ENCODE measurements around the gene C1QTNF6.

The C1QTNF6 gene

GRCh38 chr22:37214731-37215030 is 26.6 kb upstream of the C1QTNF6 start:
- in situ Hi-C loops (cut with HindIII; ENCODE audit: low sequenced_read_pairs) = no loop called here
- H3K4me3 ChIP-seq (ENCODE audit: low read depth, low read length) = no peak overlapping the region
- DNase-seq (ENCODE audit: low read depth, low spot score) = no peak
- no peak for TF ChIP-seq CTCF (IDR thresholded peaks at IDR 0.05; ENCODE audit: low read depth, low read length)

- DNase-seq (ENCODE audit: low read depth, low spot score) = no peak
- no peak for TF ChIP-seq CTCF (IDR thresholded peaks at IDR 0.05; ENCODE audit: low read depth, low read length)
- in situ Hi-C loops (cut with HindIII; ENCODE audit: low sequenced_read_pairs) = no loop called here
These were observed 26.1 kb upstream of the C1QTNF6 start for GRCh38 chr22:37213941-37214730.

GRCh38 chr22:37213218-37213855 is 25.3 kb upstream of the C1QTNF6 start:
- H3K4me3 ChIP-seq (ENCODE audit: low read depth, low read length) = no peak overlapping the region
- in situ Hi-C loops (cut with HindIII; ENCODE audit: low sequenced_read_pairs) = no loop called here
- TF ChIP-seq CTCF (IDR thresholded peaks at IDR 0.05; ENCODE audit: low read depth, low read length) = no peak
- DNase-seq (ENCODE audit: low read depth, low spot score) = no peak

More at GRCh38 chr22:37213941-37214730, 26.1 kb upstream of the C1QTNF6 start:
- H3K4me3 ChIP-seq (ENCODE audit: low read depth, low read length) = no peak overlapping the region

GRCh38 chr22:37212174-37212906 is 24.3 kb upstream of the C1QTNF6 start, which contains the start of gene SSTR3:
Gene SSTR3 (minus strand): TSS chr22:37212477. CDS start chr22:37207803, 4,674 bp downstream.
- in situ Hi-C loops (cut with HindIII; ENCODE audit: low sequenced_read_pairs) = no loop called here
- no peak for TF ChIP-seq CTCF (IDR thresholded peaks at IDR 0.05; ENCODE audit: low read depth, low read length)
- H3K4me3 ChIP-seq (ENCODE audit: low read depth, low read length) = no peak within 1 kb of the TSS
- DNase-seq (ENCODE audit: low read depth, low spot score) = no peak

- TF ChIP-seq CTCF (IDR thresholded peaks at IDR 0.05; ENCODE audit: low read depth, low read length) = no peak
- DNase-seq (ENCODE audit: low read depth, low spot score) = no peak
- in situ Hi-C loops (cut with HindIII; ENCODE audit: low sequenced_read_pairs) = no loop called here
- no peak overlapping the region for H3K4me3 ChIP-seq (ENCODE audit: low read depth, low read length)
These were observed 23.8 kb upstream of the C1QTNF6 start for GRCh38 chr22:37211866-37212173.

GRCh38 chr22:37211075-37211865 is 23.2 kb upstream of the C1QTNF6 start:
- in situ Hi-C loops (cut with HindIII; ENCODE audit: low sequenced_read_pairs) = no loop called here
- no peak for TF ChIP-seq CTCF (IDR thresholded peaks at IDR 0.05; ENCODE audit: low read depth, low read length)
- no peak overlapping the region for H3K4me3 ChIP-seq (ENCODE audit: low read depth, low read length)
- no peak for DNase-seq (ENCODE audit: low read depth, low spot score)
